C4-2B (cell line): ENCODE results near the gene CREB5.

Experiments used
- H3K27ac ChIP-seq: fragments of 450-650 bp; 2 replicates; pipeline ENCODE4 v1.5.1; 2017
- CTCF ChIP-seq: fragments of 450-650 bp; conservative IDR thresholded peaks from 2 replicates; pipeline ENCODE4 v1.5.1; 2017; ENCODE audit warnings: mild to moderate bottlenecking
- ZFX ChIP-seq: fragments of 450-650 bp; IDR thresholded peaks from 2 replicates; pipeline ENCODE4 v1.6.1; 2017

Gene CREB5

GRCh38 chr7:28539289-28539981 is 127.1 kb downstream of the CREB5 start:
- H3K27ac ChIP-seq, result no peak overlapping the region
- TF ChIP-seq ZFX, result no peak
- no peak for TF ChIP-seq CTCF

- H3K27ac ChIP-seq, result no peak overlapping the region
- TF ChIP-seq ZFX (no peak), CTCF (no peak)
Observed at GRCh38 chr7:28542410-28542809, 130.1 kb downstream of the CREB5 start.

- H3K27ac ChIP-seq, result no peak overlapping the region
- TF ChIP-seq CTCF (no peak), ZFX (no peak)
Observed at GRCh38 chr7:28544453-28545117, 132.3 kb downstream of the CREB5 start.

- no peak overlapping the region for H3K27ac ChIP-seq
- TF ChIP-seq CTCF, result no peak
- no peak for TF ChIP-seq ZFX
Observed at GRCh38 chr7:28546067-28546466, 133.7 kb downstream of the CREB5 start.

GRCh38 chr7:28547115-28547514 is 134.8 kb downstream of the CREB5 start:
- TF ChIP-seq CTCF (no peak), ZFX (no peak)
- no peak overlapping the region for H3K27ac ChIP-seq

GRCh38 chr7:28548416-28548815 is 136.1 kb downstream of the CREB5 start:
- no peak overlapping the region for H3K27ac ChIP-seq
- TF ChIP-seq CTCF (no peak), ZFX (no peak)

GRCh38 chr7:28549998-28550397 is 137.7 kb downstream of the CREB5 start:
- no peak overlapping the region for H3K27ac ChIP-seq
- no peak for TF ChIP-seq CTCF
- no peak for TF ChIP-seq ZFX
